GM12878 (cell line): ENCODE measurements around the gene TAS2R46. TPM values are rescaled to one million over a fixed set of nuclear protein-coding genes. Genes with fewer than 3 reads are reported as not detected.

Experiments used
- ATAC-seq: fragments of 200-7000 bp; cut with Tn5 transposase; 3 replicates; pipeline ENCODE4 v1.9.1; 2020; ENCODE audit warnings: mild to moderate bottlenecking, moderate library complexity
- BruUV-seq: library from RNA; stranded (reverse); fragments of 400-500 nt; replicated peaks from 2 replicates; lab custom pipeline; 2021; lab: Mats Ljungman, UMichigan
- CTCF ChIA-PET: fragments of 300-600 bp; sonication (Branson Sonifier 250); formaldehyde crosslinking; extraction: SDS; loops from one replicate; lab custom pipeline; 2021; ENCODE audit warnings: inconsistent platforms; lab: Yijun Ruan, JAX
- POLR2A ChIA-PET: fragments of 350-600 bp; formaldehyde crosslinking; extraction: SDS; loops from one replicate; lab custom pipeline; 2021; ENCODE audit warnings: inconsistent platforms; lab: Charles Lee
- RAD21 ChIA-PET: fragments of 300-600 bp; sonication (Branson Sonifier 250); formaldehyde crosslinking; loops from one replicate; lab custom pipeline; 2023; ENCODE audit warnings: antibody characterized with exemption; ENCODE audit not compliant: unreplicated experiment; lab: Charles Lee
- SMC1A ChIA-PET: fragments of 300-600 bp; sonication (Branson Sonifier 250); formaldehyde crosslinking; loops from one replicate; lab custom pipeline; 2023; ENCODE audit not compliant: unreplicated experiment, uncharacterized antibody; lab: Charles Lee
- DNase-seq: peaks from one replicate; pipeline ENCODE4 v3.0.0-alpha.2; 2011; ENCODE audit warnings: low read depth, low spot score
- FAIRE-seq: peaks from 3 replicates; lab custom pipeline; 2011; peaks lifted over from hg19 to GRCh38; lab: Jason Lieb, UNC
- H2AFZ ChIP-seq: 2 replicates; pipeline ENCODE4 v1.6.0; 2011; ENCODE audit warnings: low read depth, low read length, control low read depth; ENCODE audit not compliant: control insufficient read depth
- H3K27ac ChIP-seq: 2 replicates; pipeline ENCODE4 v1.5.1; 2011; ENCODE audit warnings: control low read depth; ENCODE audit not compliant: control insufficient read depth, insufficient read depth
- H3K27me3 ChIP-seq, 2 experiments: replicated peaks in 1 of 2; 2 replicates each; pipeline versions ENCODE4 v1.6.0 to v1.6.1; 2011; ENCODE audit warnings: low read length in 1 of 2; ENCODE audit not compliant: control insufficient read depth in 2 of 2, insufficient read depth in 2 of 2
- H3K36me3 ChIP-seq, 2 experiments: 2 replicates each; pipeline ENCODE4 v1.5.1; 2011; ENCODE audit warnings: low read length in 1 of 2; ENCODE audit not compliant: control insufficient read depth in 2 of 2, insufficient read depth in 2 of 2
- H3K4me1 ChIP-seq: 2 replicates; pipeline ENCODE4 v1.6.1; 2011; ENCODE audit warnings: mild to moderate bottlenecking, low read length, moderate library complexity, mixed read lengths; ENCODE audit not compliant: control insufficient read depth, insufficient read depth
- H3K4me2 ChIP-seq: 2 replicates; pipeline ENCODE4 v1.6.0; 2011; ENCODE audit warnings: control low read depth; ENCODE audit not compliant: control insufficient read depth, insufficient read depth
- H3K4me3 ChIP-seq: fragments of 200-600 bp; sonication (generic); 2 replicates; pipeline ENCODE4 v1.5.1; 2016
- H3K79me2 ChIP-seq: 2 replicates; pipeline ENCODE4 v1.6.0; 2011; ENCODE audit warnings: low read length; ENCODE audit not compliant: control insufficient read depth, insufficient read depth
- H3K9ac ChIP-seq: 2 replicates; pipeline ENCODE4 v1.8.0; 2011; ENCODE audit warnings: low read length, control low read depth, mixed read lengths; ENCODE audit not compliant: control insufficient read depth, insufficient read depth
- H3K9me3 ChIP-seq: replicated peaks from 3 replicates; pipeline ENCODE4 v1.5.1; 2011; ENCODE audit warnings: mild to moderate bottlenecking, low read length; ENCODE audit not compliant: control insufficient read depth, insufficient read depth
- H4K20me1 ChIP-seq: 2 replicates; pipeline ENCODE4 v1.6.0; 2011; ENCODE audit not compliant: control insufficient read depth, insufficient read depth
- ASH2L ChIP-seq: fragments of 300-600, 200-600 bp; sonication (generic); IDR thresholded peaks from 2 replicates; pipeline ENCODE4 v1.6.1; 2017; ENCODE audit warnings: low read depth, mild to moderate bottlenecking, borderline replicate concordance
- BCLAF1 ChIP-seq: fragments of 450-650 bp; IDR thresholded peaks from 2 replicates; pipeline ENCODE4 v1.6.1; 2017; ENCODE audit warnings: antibody characterized with exemption, mild to moderate bottlenecking, moderate library complexity
- NFXL1 ChIP-seq: fragments of 450-650 bp; IDR thresholded peaks from 2 replicates; pipeline ENCODE4 v1.6.1; 2017; ENCODE audit warnings: antibody characterized with exemption, mild to moderate bottlenecking, borderline replicate concordance
- NKRF ChIP-seq: fragments of 450-650 bp; conservative IDR thresholded peaks from 2 replicates; pipeline ENCODE4 v1.6.1; 2017; ENCODE audit warnings: mild to moderate bottlenecking, moderate library complexity
- PRDM15 ChIP-seq: fragments of 450-650 bp; formaldehyde crosslinking; IDR thresholded peaks from 2 replicates; pipeline ENCODE4 v1.4.0; 2020; ENCODE audit warnings: mild to moderate bottlenecking, moderate library complexity
- SREBF1 ChIP-seq: IDR thresholded peaks from 2 replicates; pipeline ENCODE4 v1.6.1; 2012; ENCODE audit warnings: mild to moderate bottlenecking, low read length
- STAT3 ChIP-seq: IDR thresholded peaks from 2 replicates; pipeline ENCODE4 v1.6.1; 2011; ENCODE audit warnings: low read depth, low read length, improper control_type of control experiment
- TAF1 ChIP-seq: IDR thresholded peaks from 2 replicates; pipeline ENCODE4 v1.6.1; 2011; ENCODE audit warnings: mild to moderate bottlenecking, low read depth, low read length, borderline replicate concordance
- WGBS: methylation state at CpG from one replicate; pipeline ENCODE4 v1.1.6; 2016; ENCODE audit warnings: low lambda C conversion rate; ENCODE audit not compliant: insufficient replicate concordance, insufficient coverage; ENCODE audit errors: missing lambda C conversion rate; 5-methylcytosine and 5-hydroxymethylcytosine counted together
- in situ Hi-C: fragments of 300-500 bp; cut with MboI; formaldehyde crosslinking; loops from 9 replicates; pipeline ENCODE4 v1.14.3; 2018; ENCODE audit warnings: mixed read lengths
- intact Hi-C: fragments of 100-400 bp; cut with micrococcal nuclease; formaldehyde crosslinking; loops from one replicate; pipeline ENCODE4 v1.14.2; 2022; ENCODE audit not compliant: unreplicated experiment
- polyA plus RNA-seq, 11 experiments: library from polyadenylated mRNA; depleted of rRNA in 4 of 11; unstranded in 6 of 11; stranded (reverse) in 5 of 11; fragments of >200 nt; fragmentation: Nextera tagmentation in 4 of 11; fragmentation: Illumina TruSeq in 1 of 11; extraction: Ambion mirVana in 4 of 11; extraction: Trizol in 1 of 11; gene quantifications; 1 replicate in 1 of 11; 2 replicates in 10 of 11; pipeline versions ENCODE4 v1.2.1 to v1.2.3, GENCODE V29; 2011 to 2016; ENCODE audit warnings: inconsistent platforms in 2 of 11, missing spikeins in 2 of 11, low read depth in 1 of 11
- total RNA-seq, 4 experiments: library from RNA; depleted of rRNA in 3 of 4; stranded (reverse); fragments of >200 nt in 3 of 4; fragmentation: Illumina TruSeq in 1 of 4; extraction: Trizol in 1 of 4; gene quantifications; 2 replicates each; pipeline versions ENCODE4 v1.2.1 to v1.2.3, GENCODE V29; 2013 to 2021

TAS2R46 gene
- total and polyA plus RNA-seq, 10 of the 15 experiments (the other 5 are each of a cell fraction or from before 2014, with no cell fraction given) = 0.07 to 3.8 (median 0.55) TPM; not detected in 2

GRCh38 chr12:11040162-11040561 is 21.9 kb downstream of the TAS2R46 start:
- FAIRE-seq (no peak), ATAC-seq (no peak), DNase-seq (no peak)
- no peaks in the 10 kb centered on the region; the same call in 2 of the 3 replicates for H3K9me3 ChIP-seq
- H3K4me2 ChIP-seq = no peak overlapping the region
- H3K4me3 ChIP-seq = no peak overlapping the region
- no TSS peak for BruUV-seq
- ChIA-PET SMC1A (no interaction called here), CTCF (no interaction called here), RAD21 (no interaction called here), POLR2A (no interaction called here)
- no peaks in the 10 kb centered on the region for H3K27me3 ChIP-seq
- H3K27ac ChIP-seq = no peak overlapping the region
- in situ Hi-C loops = no loop called here
- intact Hi-C loops = no loop called here
- H3K4me1 ChIP-seq = no peaks in the 10 kb centered on the region
- no peaks in the 10 kb centered on the region; the same call in 1 of the 2 replicates for H3K79me2 ChIP-seq
- TF ChIP-seq BCLAF1 (no peak), STAT3 (no peak)
- H3K36me3 ChIP-seq = no peaks in the 10 kb centered on the region; a peak in 1 of 4 replicates
- no peaks in the 10 kb centered on the region for H4K20me1 ChIP-seq
- whole genome bisulfite sequencing = 96% methylated on average over 1 of the region's 1 CpG
- H3K9ac ChIP-seq = no peak overlapping the region
- no peak overlapping the region for H2AFZ ChIP-seq

- no peak for ATAC-seq
- ChIA-PET CTCF (no interaction called here), RAD21 (no interaction called here), SMC1A (interaction anchor here (0.7 kb wide), 1 partner anchor 129 kb away, joined by 3 read pairs; no protein-coding TSS in a partner anchor), POLR2A (no interaction called here)
- Histone ChIP-seq H3K79me2 (no peaks in the 10 kb centered on the region; the same call in 1 of the 2 replicates), H3K9ac (no peak overlapping the region), H2AFZ (no peak overlapping the region), H3K9me3 (no peaks in the 10 kb centered on the region; the same call in 2 of the 3 replicates), H3K4me2 (no peak overlapping the region), H3K4me3 (no peak overlapping the region), H4K20me1 (no peaks in the 10 kb centered on the region), H3K27ac (no peak overlapping the region), H3K27me3 (no peaks in the 10 kb centered on the region), H3K36me3 (no peaks in the 10 kb centered on the region; a peak in 1 of 4 replicates), H3K4me1 (no peaks in the 10 kb centered on the region)
- in situ Hi-C loops = no loop called here
- no peak for DNase-seq
- intact Hi-C loops = no loop called here
- 99% methylated on average over 3 of the region's 3 CpGs for WGBS
- BruUV-seq = no TSS peak
- no peak for FAIRE-seq
- TF ChIP-seq NFXL1 (no peak), SREBF1 (no peak), ASH2L (no peak), PRDM15 (no peak), TAF1 (no peak), NKRF (no peak)
These were observed 22.9 kb downstream of the TAS2R46 start for GRCh38 chr12:11039171-11039570.
